Measurements from ENCODE around the gene MYH10.

Gene MYH10

GRCh38 chr17:8468980-8469379 lies 161.5 kb downstream of the MYH10 start:
- no peak for DNase-seq

GRCh38 chr17:8468127-8468526 lies 162.4 kb downstream of the MYH10 start:
- no peak for DNase-seq

- DNase-seq = no peak
These were observed 163.0 kb downstream of the MYH10 start for GRCh38 chr17:8467527-8467926.

- DNase-seq = no peak
These were observed 163.7 kb downstream of the MYH10 start for GRCh38 chr17:8466873-8467272.

GRCh38 chr17:8466456-8466855 lies 164.1 kb downstream of the MYH10 start:
- no peak for DNase-seq

- DNase-seq = no peak
These were observed 164.8 kb downstream of the MYH10 start for GRCh38 chr17:8465759-8466158.

GRCh38 chr17:8465356-8465755 lies 165.2 kb downstream of the MYH10 start:
- DNase-seq = no peak

- no peak for DNase-seq
These were observed 165.6 kb downstream of the MYH10 start for GRCh38 chr17:8464941-8465340.

GRCh38 chr17:8463099-8463498 lies 167.4 kb downstream of the MYH10 start:
- no peak for DNase-seq

GRCh38 chr17:8462564-8462963 lies 168.0 kb downstream of the MYH10 start:
- DNase-seq = no peak

GRCh38 chr17:8459831-8460230 lies 170.7 kb downstream of the MYH10 start:
- no peak for DNase-seq

GRCh38 chr17:8459107-8459506 lies 171.4 kb downstream of the MYH10 start:
- DNase-seq = no peak

GRCh38 chr17:8458128-8458527 lies 172.4 kb downstream of the MYH10 start:
- no peak for DNase-seq

GRCh38 chr17:8455665-8456209 lies 174.8 kb downstream of the MYH10 start:
- DNase-seq = no peak

- no peak for DNase-seq
These were observed 177.2 kb downstream of the MYH10 start for GRCh38 chr17:8453326-8453725.

- no peak for DNase-seq
These were observed 178.5 kb downstream of the MYH10 start for GRCh38 chr17:8451933-8452614.

- DNase-seq = no peak
These were observed 182.2 kb downstream of the MYH10 start for GRCh38 chr17:8448310-8448709.

GRCh38 chr17:8447799-8448198 lies 182.7 kb downstream of the MYH10 start:
- no peak for DNase-seq

- DNase-seq = no peak
These were observed 185.0 kb downstream of the MYH10 start for GRCh38 chr17:8445536-8445935.

GRCh38 chr17:8444494-8444893 lies 186.0 kb downstream of the MYH10 start:
- no peak for DNase-seq

GRCh38 chr17:8443756-8444155 lies 186.8 kb downstream of the MYH10 start:
- no peak for DNase-seq

GRCh38 chr17:8442310-8442709 lies 188.2 kb downstream of the MYH10 start:
- no peak for DNase-seq

GRCh38 chr17:8441690-8442089 lies 188.8 kb downstream of the MYH10 start:
- DNase-seq = no peak

- no peak for DNase-seq
These were observed 190.8 kb downstream of the MYH10 start for GRCh38 chr17:8439681-8440080.

GRCh38 chr17:8438441-8438840 lies 192.1 kb downstream of the MYH10 start:
- no peak for DNase-seq
